HepG2 (cell line): ENCODE data around the gene GRAMD1B. TPM values are rescaled to one million over a fixed set of nuclear protein-coding genes. Genes with fewer than 3 reads are reported as not detected.

ENCODE experiments used
- ATAC-seq: fragments of 200-7000 bp; cut with Tn5 transposase; 3 replicates; pipeline ENCODE4 v1.9.1; 2020; ENCODE audit warnings: mild to moderate bottlenecking, moderate library complexity
- BruUV-seq: library from RNA; stranded (reverse); fragments of 400-500 nt; replicated peaks from 2 replicates; lab custom pipeline; 2021; lab: Mats Ljungman, UMichigan
- CTCF ChIA-PET: fragments of 300-600 bp; formaldehyde crosslinking; extraction: SDS; loops from one replicate; lab custom pipeline; 2021; ENCODE audit warnings: low total read pairs, inconsistent platforms, low intra/inter-chr PET ratio; lab: Yijun Ruan, JAX
- POLR2A ChIA-PET: fragments of 350-600 bp; sonication (Branson Sonifier 250); formaldehyde crosslinking; loops from one replicate; lab custom pipeline; 2020; ENCODE audit warnings: antibody characterized with exemption, inconsistent platforms; lab: Yijun Ruan, JAX
- DNase-seq: peaks from one replicate; pipeline ENCODE4 v3.0.0-alpha.2; 2015; ENCODE audit warnings: low spot score
- FAIRE-seq: peaks from 3 replicates; lab custom pipeline; 2011; peaks lifted over from hg19 to GRCh38; lab: Jason Lieb, UNC
- H2AFZ ChIP-seq: one replicate; pipeline ENCODE4 v1.6.1; 2011; ENCODE audit warnings: low read length, inconsistent platforms
- H3K27ac ChIP-seq: fragments of 300-600 bp; 3 replicates; pipeline ENCODE4 v1.8.0; 2011; ENCODE audit warnings: mixed run types, mild to moderate bottlenecking, mixed read lengths, low read length, inconsistent platforms; ENCODE audit not compliant: insufficient read depth; ENCODE audit errors: extremely low read length
- H3K27me3 ChIP-seq, 2 experiments: fragments of 200-600 bp in 1 of 2; 2 replicates in 1 of 2; 3 replicates in 1 of 2; pipeline versions ENCODE4 v1.6.0 to v1.8.0; 2011; ENCODE audit warnings: low read length in 2 of 2, mild to moderate bottlenecking in 2 of 2, moderate library complexity in 2 of 2, inconsistent platforms in 1 of 2; ENCODE audit not compliant: insufficient read depth in 2 of 2, control insufficient read depth in 1 of 2
- H3K36me3 ChIP-seq, 2 experiments: fragments of 200-600 bp in 1 of 2; replicated peaks in 1 of 2; 2 replicates in 1 of 2; 3 replicates in 1 of 2; pipeline versions ENCODE4 v1.5.1 to v1.8.0; 2011; ENCODE audit warnings: low read length in 2 of 2, inconsistent platforms in 1 of 2; ENCODE audit not compliant: insufficient read depth in 2 of 2, control insufficient read depth in 1 of 2
- H3K4me1 ChIP-seq: 2 replicates; pipeline ENCODE4 v1.5.1; 2012; ENCODE audit warnings: low read length, inconsistent platforms; ENCODE audit not compliant: insufficient read depth
- H3K4me2 ChIP-seq: 2 replicates; pipeline ENCODE4 v1.6.0; 2011; ENCODE audit warnings: low read depth, low read length, inconsistent platforms
- H3K4me3 ChIP-seq, 3 experiments: fragments of 200-600 bp in 1 of 3; sonication (generic), shearing (Covaris generic) in 1 of 3; replicated peaks in 1 of 3; 2 replicates each; pipeline ENCODE4 v1.5.1; 2011 to 2016; ENCODE audit warnings: low read length in 3 of 3, inconsistent platforms in 2 of 3, low read depth in 2 of 3, mild to moderate bottlenecking in 2 of 3, control low read depth in 1 of 3, mixed read lengths in 1 of 3; ENCODE audit not compliant: insufficient read depth in 1 of 3
- H3K79me2 ChIP-seq: one replicate; pipeline ENCODE4 v1.6.1; 2011; ENCODE audit warnings: low read length, inconsistent platforms; ENCODE audit not compliant: insufficient read depth
- H3K9ac ChIP-seq: 2 replicates; pipeline ENCODE4 v1.6.0; 2011; ENCODE audit warnings: mild to moderate bottlenecking, low read depth, low read length, inconsistent platforms; ENCODE audit not compliant: insufficient read depth
- H3K9me3 ChIP-seq: 2 replicates; pipeline ENCODE4 v1.5.1; 2012; ENCODE audit warnings: mild to moderate bottlenecking, low read length
- H4K20me1 ChIP-seq: 2 replicates; pipeline ENCODE4 v1.6.0; 2011; ENCODE audit warnings: inconsistent platforms, mild to moderate bottlenecking, low read length, moderate library complexity; ENCODE audit not compliant: insufficient read depth
- GATAD2A ChIP-seq: IDR thresholded peaks from 2 replicates; pipeline ENCODE4 v1.6.1; 2016
- GMEB1 ChIP-seq: sonication (generic); formaldehyde crosslinking; IDR thresholded peaks from 2 replicates; pipeline ENCODE4 v1.5.1; 2020; ENCODE audit warnings: missing genetic modification reagents, mild to moderate bottlenecking, borderline replicate concordance
- JUNB ChIP-seq: sonication (generic); formaldehyde crosslinking; IDR thresholded peaks from 2 replicates; pipeline ENCODE4 v1.8.0; 2022; ENCODE audit warnings: missing genetic modification reagents, mild to moderate bottlenecking, borderline replicate concordance
- NFATC3 ChIP-seq: sonication (generic); formaldehyde crosslinking; IDR thresholded peaks from 2 replicates; pipeline ENCODE4 v1.5.1; 2020; ENCODE audit warnings: mild to moderate bottlenecking, missing genetic modification reagents
- NR2F2 ChIP-seq: IDR thresholded peaks from 2 replicates; pipeline ENCODE4 v1.6.1; 2012; ENCODE audit warnings: low read depth, inconsistent platforms, borderline replicate concordance
- PAWR ChIP-seq: sonication (generic); formaldehyde crosslinking; IDR thresholded peaks from 2 replicates; pipeline ENCODE4 v1.4.0; 2020; ENCODE audit warnings: missing genetic modification reagents, mild to moderate bottlenecking, borderline replicate concordance
- PRDM10 ChIP-seq: sonication (generic); formaldehyde crosslinking; IDR thresholded peaks from 2 replicates; pipeline ENCODE4 v1.4.0; 2020; ENCODE audit warnings: low read depth, missing genetic modification reagents
- SMC3 ChIP-seq: IDR thresholded peaks from 2 replicates; pipeline ENCODE4 v1.6.1; 2011; ENCODE audit warnings: low read length, improper control_type of control experiment
- SOX5 ChIP-seq: IDR thresholded peaks from 2 replicates; pipeline ENCODE4 v1.6.1; 2016; ENCODE audit warnings: borderline replicate concordance
- SP2 ChIP-seq: sonication (generic); formaldehyde crosslinking; IDR thresholded peaks from 2 replicates; pipeline ENCODE4 v1.5.1; 2020; ENCODE audit warnings: mild to moderate bottlenecking, missing genetic modification reagents
- ZFYVE20 ChIP-seq: sonication (generic); formaldehyde crosslinking; IDR thresholded peaks from 2 replicates; pipeline ENCODE4 v1.8.0; 2023; ENCODE audit warnings: low read depth, mild to moderate bottlenecking, moderate library complexity, missing genetic modification reagents, borderline replicate concordance
- ZNF44 ChIP-seq: sonication (generic); formaldehyde crosslinking; IDR thresholded peaks from 2 replicates; pipeline ENCODE4 v1.5.1; 2020; ENCODE audit warnings: mild to moderate bottlenecking, missing genetic modification reagents
- ZNF530 ChIP-seq: sonication (generic); formaldehyde crosslinking; IDR thresholded peaks from 2 replicates; pipeline ENCODE4 v1.5.0; 2020; ENCODE audit warnings: low read depth, mild to moderate bottlenecking, missing genetic modification reagents
- ZNF75D ChIP-seq: sonication (generic); formaldehyde crosslinking; IDR thresholded peaks from 2 replicates; pipeline ENCODE4 v1.8.1; 2023; ENCODE audit warnings: missing genetic modification reagents, mild to moderate bottlenecking, borderline replicate concordance
- ZNF788 ChIP-seq: sonication (generic); formaldehyde crosslinking; IDR thresholded peaks from 2 replicates; pipeline ENCODE4 v1.5.0; 2020; ENCODE audit warnings: mild to moderate bottlenecking, missing genetic modification reagents, borderline replicate concordance
- whole genome bisulfite sequencing: methylation state at CpG from one replicate; pipeline ENCODE4 v1.1.6; 2017; ENCODE audit warnings: low lambda C conversion rate; 5-methylcytosine and 5-hydroxymethylcytosine counted together
- in situ Hi-C: cut with HindIII; loops from 2 replicates; pipeline ENCODE4 v1.10.0; 2017; ENCODE audit warnings: low pct_unique_long_range_greater_than_20kb; ENCODE audit not compliant: extremely low pct_ligation_motif_present
- intact Hi-C: fragments of 100-400 bp; cut with micrococcal nuclease; formaldehyde crosslinking; loops from one replicate; pipeline ENCODE4 v1.10.0; 2022; ENCODE audit not compliant: unreplicated experiment
- polyA plus RNA-seq, 8 experiments: library from polyadenylated mRNA; depleted of rRNA in 3 of 8; stranded (reverse) in 7 of 8; unstranded in 1 of 8; fragments of >200 nt; fragmentation: Illumina TruSeq in 4 of 8; extraction: Trizol in 4 of 8; gene quantifications; 2 replicates each; pipeline versions ENCODE4 v1.2.1 to v1.2.3, GENCODE V29; 2011 to 2016; ENCODE audit warnings: low read depth in 4 of 8, missing spikeins in 1 of 8, mixed read lengths in 1 of 8; ENCODE audit not compliant: insufficient read depth in 1 of 8
- total RNA-seq, 5 experiments: library from RNA; depleted of rRNA; stranded (reverse); fragments of >200 nt; fragmentation: Illumina TruSeq; extraction: Trizol; gene quantifications; 2 replicates each; pipeline ENCODE4 v1.2.3, GENCODE V29; 2016; ENCODE audit warnings: low read depth in 1 of 5

Gene GRAMD1B
- total and polyA plus RNA-seq, 2 of the 13 experiments (the other 11 are each of a cell fraction or from before 2014, with no cell fraction given) = 0.12 TPM; not detected in 1

GRCh38 chr11:123559523-123559955 lies 129.5 kb downstream of the GRAMD1B start (continued):
- TF ChIP-seq PRDM10 (no peak), SOX5 (CRISPR knock-in tag) (no peak), PAWR (CRISPR knock-in tag) (no peak), SP2 (CRISPR knock-in tag) (no peak), NR2F2 (no peak), NFATC3 (CRISPR knock-in tag) (no peak), ZNF44 (CRISPR knock-in tag) (no peak)

GRCh38 chr11:123560006-123560405 lies 129.9 kb downstream of the GRAMD1B start:
- no peak overlapping the region for H3K9ac ChIP-seq
- ChIA-PET POLR2A (no interaction called here), CTCF (no interaction called here)
- WGBS = 4% methylated on average over 23 of the region's 23 CpGs
- no peak overlapping the region for H3K27ac ChIP-seq
- BruUV-seq = no TSS peak
- peaks cover 12 to 32% of the 10 kb centered on the region in 2 experiments; a peak in 4 of 5 replicates for H3K27me3 ChIP-seq
- TF ChIP-seq ZFYVE20 (CRISPR knock-in tag) (no peak), GATAD2A (no peak), ZNF788 (CRISPR knock-in tag) (no peak), JUNB (no peak), ZNF75D (CRISPR knock-in tag) (no peak), SMC3 (no peak), ZNF530 (no peak), GMEB1 (CRISPR knock-in tag) (no peak)
- no peak overlapping the region for H2AFZ ChIP-seq
- intact Hi-C loops = no loop called here
- H3K79me2 ChIP-seq = no peaks in the 10 kb centered on the region
- ATAC-seq = peak; percentile 40
- peak overlapping the region; percentile 18; the same call in 1 of the 2 replicates for H3K4me2 ChIP-seq
- DNase-seq = no peak
- FAIRE-seq = no peak
- no peaks in the 10 kb centered on the region for H4K20me1 ChIP-seq
- H3K9me3 ChIP-seq = no peaks in the 10 kb centered on the region
- H3K4me1 ChIP-seq = no peaks in the 10 kb centered on the region
- H3K36me3 ChIP-seq = no peaks in the 10 kb centered on the region
- in situ Hi-C loops = no loop called here
- no peak overlapping the region; a peak in 1 of 6 replicates for H3K4me3 ChIP-seq
